HUES48 (cell line): ENCODE data around the gene COX18.

ENCODE experiments used
- H3K27ac ChIP-seq: one replicate; pipeline ENCODE4 v1.7.0; 2013; ENCODE audit warnings: low read depth, low read length, inconsistent platforms
- H3K27me3 ChIP-seq: 2 replicates; pipeline ENCODE4 v1.6.1; 2013; ENCODE audit warnings: mild to moderate bottlenecking, low read length; ENCODE audit not compliant: control insufficient read depth, insufficient read depth
- H3K36me3 ChIP-seq: 2 replicates; pipeline ENCODE4 v1.6.1; 2013; ENCODE audit warnings: low read length; ENCODE audit not compliant: control insufficient read depth, insufficient read depth
- H3K4me1 ChIP-seq: 2 replicates; pipeline ENCODE4 v1.6.1; 2013; ENCODE audit warnings: mild to moderate bottlenecking, low read length; ENCODE audit not compliant: control insufficient read depth, insufficient read depth
- H3K4me3 ChIP-seq: 2 replicates; pipeline ENCODE4 v1.5.1; 2013; ENCODE audit warnings: mild to moderate bottlenecking, low read depth, low read length
- H3K9ac ChIP-seq: 2 replicates; pipeline ENCODE4 v1.6.1; 2013; ENCODE audit warnings: mild to moderate bottlenecking, low read depth, low read length, moderate library complexity
- H3K9me3 ChIP-seq: 2 replicates; pipeline ENCODE4 v1.6.1; 2013; ENCODE audit warnings: low read length; ENCODE audit not compliant: control insufficient read depth, insufficient read depth

Gene COX18

DNA sequence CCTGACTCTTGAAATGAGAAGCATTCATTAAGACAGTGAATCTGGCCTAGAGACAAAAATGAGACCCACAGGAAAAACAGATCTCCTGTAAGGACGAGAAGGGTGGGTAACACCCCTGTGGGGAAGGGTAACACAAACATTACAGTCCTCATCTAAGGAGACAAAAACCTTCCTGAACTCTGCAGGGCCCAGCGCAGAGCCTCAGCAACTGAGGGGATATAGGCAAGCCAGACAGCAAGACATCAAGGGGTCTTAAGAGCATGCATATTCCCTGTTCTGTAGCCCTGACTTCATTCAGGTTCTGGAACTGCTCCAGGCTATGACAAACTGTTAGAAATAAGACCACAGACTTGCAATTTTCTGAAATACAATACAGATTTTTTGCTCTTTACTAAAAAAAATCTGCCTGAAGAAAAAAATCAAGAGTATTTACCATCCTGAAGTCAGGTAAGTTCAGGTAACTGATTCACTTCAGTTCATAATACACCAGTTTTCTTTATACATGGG, 15.5 kb downstream of the COX18 start:
- H3K27ac ChIP-seq, result peak overlapping the region; percentile 21
- H3K9ac ChIP-seq, result no peak overlapping the region
- H3K4me3 ChIP-seq, result no peak overlapping the region
- peaks cover 35% of the 10 kb centered on the region for H3K36me3 ChIP-seq
- peaks cover 34% of the 10 kb centered on the region for H3K4me1 ChIP-seq
- no peaks in the 10 kb centered on the region for H3K27me3 ChIP-seq
- H3K9me3 ChIP-seq, result no peaks in the 10 kb centered on the region

DNA sequence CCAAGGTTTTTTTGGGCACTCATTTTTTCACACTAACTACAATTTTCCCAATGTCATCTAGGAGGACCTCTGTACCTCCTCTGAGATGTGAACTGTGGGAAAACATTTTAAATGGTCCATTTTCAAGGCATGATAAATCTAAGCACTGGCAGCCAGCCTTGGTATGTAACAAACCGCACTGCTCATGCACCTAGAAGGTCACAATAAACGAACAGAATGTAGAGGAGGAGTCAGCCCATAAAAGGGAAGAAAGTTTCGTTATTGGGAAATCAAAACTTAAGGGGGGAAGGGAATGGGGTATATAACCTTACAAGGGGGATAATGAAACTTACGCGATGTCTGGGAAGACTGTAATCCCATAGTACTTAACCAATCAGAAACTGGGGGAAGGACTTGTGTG, 16.4 kb downstream of the COX18 start:
- Histone ChIP-seq H3K4me3 (no peak overlapping the region), H3K27me3 (no peaks in the 10 kb centered on the region), H3K36me3 (peaks cover 25% of the 10 kb centered on the region), H3K9me3 (no peaks in the 10 kb centered on the region), H3K9ac (no peak overlapping the region), H3K27ac (no peak overlapping the region), H3K4me1 (peaks cover 34% of the 10 kb centered on the region)

DNA sequence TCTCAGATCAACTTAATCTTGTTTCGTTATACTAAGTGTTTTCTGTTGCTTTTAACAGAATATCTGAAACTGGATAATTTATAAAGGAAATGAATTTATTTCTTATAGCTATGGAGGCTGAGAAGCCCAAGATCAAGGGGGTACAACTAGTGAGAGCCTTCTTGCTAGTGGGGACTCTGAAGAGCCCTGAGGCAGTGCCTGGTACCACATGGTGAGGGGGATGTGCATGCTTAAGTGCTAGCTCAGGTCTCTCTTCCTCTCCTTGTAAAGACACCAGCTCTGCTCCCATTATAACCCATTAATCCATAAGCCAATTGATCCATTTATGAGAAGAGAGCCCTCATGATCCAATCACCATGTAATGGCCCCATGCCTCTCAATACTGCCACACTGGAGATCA, 17.9 kb downstream of the COX18 start:
- Histone ChIP-seq H3K9me3 (no peaks in the 10 kb centered on the region), H3K4me3 (no peak overlapping the region), H3K4me1 (peaks cover 34% of the 10 kb centered on the region), H3K9ac (no peak overlapping the region), H3K27me3 (no peaks in the 10 kb centered on the region), H3K27ac (no peak overlapping the region), H3K36me3 (peaks cover 14% of the 10 kb centered on the region)

DNA sequence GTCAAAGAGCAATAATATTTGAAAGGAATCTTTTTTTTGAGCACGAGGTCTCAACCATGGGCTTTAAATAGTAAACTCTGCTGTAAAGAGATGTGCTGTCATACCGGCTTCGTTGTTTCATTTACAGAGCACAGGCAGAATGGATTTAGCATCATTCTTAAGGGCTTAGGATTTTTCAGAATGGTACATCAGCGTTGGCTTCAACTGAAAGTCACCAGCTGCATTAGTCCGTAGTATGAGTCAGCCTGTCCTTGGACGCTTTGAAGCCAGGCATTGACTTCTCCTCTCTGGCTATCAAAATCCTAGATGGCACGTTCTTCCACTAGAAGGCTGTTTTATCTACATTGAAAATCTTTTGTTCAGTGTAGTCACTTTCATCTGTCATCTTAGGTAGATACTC, 23.6 kb downstream of the COX18 start:
- no peak overlapping the region for H3K27ac ChIP-seq

DNA sequence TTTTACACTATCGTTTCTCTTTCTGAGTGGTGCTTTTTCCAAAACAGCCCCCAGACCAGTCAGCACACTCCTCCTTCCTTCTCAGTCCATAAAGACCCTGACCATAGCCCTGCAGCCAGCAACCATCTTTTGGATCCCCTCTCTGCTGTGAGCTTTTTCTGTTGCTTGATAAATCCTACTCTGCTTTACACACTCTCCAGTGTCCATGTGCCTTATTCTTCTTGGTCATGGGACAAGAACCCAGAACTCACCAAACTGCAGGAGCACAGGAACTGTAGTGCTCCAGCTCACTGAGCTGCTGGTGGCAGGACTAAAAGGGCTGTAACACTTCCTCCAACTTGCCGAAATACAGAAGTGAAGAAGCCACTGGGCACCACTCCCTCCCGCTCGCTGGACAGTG, 32.5 kb downstream of the COX18 start:
- Histone ChIP-seq H3K27me3 (no peaks in the 10 kb centered on the region), H3K9ac (no peak overlapping the region), H3K4me1 (no peaks in the 10 kb centered on the region), H3K27ac (no peak overlapping the region), H3K36me3 (no peaks in the 10 kb centered on the region), H3K9me3 (peaks cover 20% of the 10 kb centered on the region), H3K4me3 (no peak overlapping the region)

More for the DNA sequence above, 23.6 kb downstream of the COX18 start:
- Histone ChIP-seq H3K4me1 (no peaks in the 10 kb centered on the region), H3K36me3 (no peaks in the 10 kb centered on the region), H3K4me3 (no peak overlapping the region), H3K27me3 (no peaks in the 10 kb centered on the region), H3K9me3 (no peaks in the 10 kb centered on the region), H3K9ac (no peak overlapping the region)

DNA sequence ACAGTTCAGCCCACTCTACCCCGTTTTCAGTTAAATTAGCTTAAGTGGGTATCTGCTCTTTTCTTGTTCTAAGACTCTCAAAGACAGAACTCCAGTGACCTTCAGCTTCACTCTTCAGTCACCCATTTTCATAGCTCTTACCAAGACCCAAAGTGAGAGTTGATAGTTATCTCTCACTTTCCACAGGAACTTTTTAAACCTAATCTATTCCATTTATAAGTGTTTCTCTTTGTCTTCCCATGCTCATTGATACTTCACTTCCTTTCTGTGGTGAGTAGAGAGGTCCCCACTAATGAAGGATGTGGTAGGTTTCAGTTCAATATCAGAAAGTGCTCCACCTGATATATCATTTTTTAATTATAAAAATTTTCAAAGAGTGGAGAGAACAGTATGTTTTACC, 33.4 kb downstream of the COX18 start:
- Histone ChIP-seq H3K27me3 (no peaks in the 10 kb centered on the region), H3K36me3 (no peaks in the 10 kb centered on the region), H3K27ac (no peak overlapping the region), H3K9me3 (peaks cover 20% of the 10 kb centered on the region), H3K4me1 (no peaks in the 10 kb centered on the region), H3K9ac (no peak overlapping the region), H3K4me3 (no peak overlapping the region)

DNA sequence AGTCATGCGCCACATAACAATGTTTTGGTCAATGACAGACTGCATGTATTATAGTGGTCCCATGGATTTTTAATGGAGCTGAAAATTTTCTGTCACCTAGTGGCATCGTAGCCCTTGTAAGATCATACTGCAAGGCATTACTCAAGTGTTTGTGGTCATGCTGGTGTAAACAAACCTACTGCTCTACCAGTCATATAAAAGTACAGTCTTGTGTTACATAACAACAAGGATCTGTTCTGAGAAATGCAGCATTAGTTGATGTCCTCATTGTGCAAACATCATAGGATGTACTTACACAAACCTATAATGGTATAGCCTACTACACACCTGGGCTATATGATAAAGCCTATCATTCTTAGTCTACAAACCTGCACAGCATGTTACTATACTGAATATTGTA, 34.6 kb downstream of the COX18 start:
- H3K4me1 ChIP-seq, result no peaks in the 10 kb centered on the region
- H3K27me3 ChIP-seq, result no peaks in the 10 kb centered on the region
- H3K4me3 ChIP-seq, result no peak overlapping the region
- H3K27ac ChIP-seq, result no peak overlapping the region
- no peaks in the 10 kb centered on the region for H3K36me3 ChIP-seq
- H3K9ac ChIP-seq, result no peak overlapping the region
- H3K9me3 ChIP-seq, result peaks cover 20% of the 10 kb centered on the region

DNA sequence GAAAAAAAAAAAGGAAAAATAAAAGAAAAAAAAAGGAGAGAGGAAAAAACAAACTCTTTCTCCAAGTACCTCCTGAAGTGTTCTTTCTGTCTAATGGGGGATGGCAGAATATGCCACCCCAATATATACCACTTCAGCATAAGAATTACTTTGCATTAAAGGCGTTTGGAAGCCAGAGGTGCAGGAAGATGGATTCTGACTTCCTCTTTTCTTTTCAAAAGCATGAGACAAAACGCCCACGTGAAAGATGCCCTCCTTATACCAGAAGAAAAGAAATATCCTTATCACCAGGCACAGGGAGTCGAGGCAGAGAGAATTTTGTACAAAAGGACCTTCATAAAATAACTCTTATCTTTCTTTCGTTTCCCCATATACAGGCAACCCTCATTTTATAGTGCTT, 40.9 kb downstream of the COX18 start:
- Histone ChIP-seq H3K4me1 (no peaks in the 10 kb centered on the region), H3K27me3 (no peaks in the 10 kb centered on the region), H3K27ac (no peak overlapping the region), H3K4me3 (no peak overlapping the region), H3K36me3 (no peaks in the 10 kb centered on the region), H3K9me3 (no peaks in the 10 kb centered on the region), H3K9ac (no peak overlapping the region)

DNA sequence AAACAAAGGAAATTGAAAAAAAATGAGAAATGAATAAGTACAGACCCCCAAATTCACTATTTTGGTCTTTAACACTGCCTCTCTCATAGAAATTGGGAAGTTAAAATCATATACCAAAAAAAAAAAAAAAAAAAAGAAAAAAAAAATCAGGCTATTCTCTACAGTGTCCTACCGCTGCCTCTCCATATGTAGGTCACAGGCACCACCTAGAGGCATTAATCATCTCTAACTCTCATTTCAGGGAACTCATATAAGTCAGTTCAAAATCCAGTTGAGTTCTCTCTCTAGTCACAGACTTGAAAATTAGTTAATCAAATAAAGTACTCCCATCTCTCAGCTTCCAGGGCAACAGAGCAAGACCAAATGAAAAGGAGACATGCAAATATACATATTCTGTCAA, 47.9 kb downstream of the COX18 start:
- no peaks in the 10 kb centered on the region for H3K9me3 ChIP-seq
- no peaks in the 10 kb centered on the region for H3K27me3 ChIP-seq
- H3K4me1 ChIP-seq, result no peaks in the 10 kb centered on the region
- H3K36me3 ChIP-seq, result no peaks in the 10 kb centered on the region
- H3K9ac ChIP-seq, result no peak overlapping the region
- no peak overlapping the region for H3K4me3 ChIP-seq
- no peak overlapping the region for H3K27ac ChIP-seq

DNA sequence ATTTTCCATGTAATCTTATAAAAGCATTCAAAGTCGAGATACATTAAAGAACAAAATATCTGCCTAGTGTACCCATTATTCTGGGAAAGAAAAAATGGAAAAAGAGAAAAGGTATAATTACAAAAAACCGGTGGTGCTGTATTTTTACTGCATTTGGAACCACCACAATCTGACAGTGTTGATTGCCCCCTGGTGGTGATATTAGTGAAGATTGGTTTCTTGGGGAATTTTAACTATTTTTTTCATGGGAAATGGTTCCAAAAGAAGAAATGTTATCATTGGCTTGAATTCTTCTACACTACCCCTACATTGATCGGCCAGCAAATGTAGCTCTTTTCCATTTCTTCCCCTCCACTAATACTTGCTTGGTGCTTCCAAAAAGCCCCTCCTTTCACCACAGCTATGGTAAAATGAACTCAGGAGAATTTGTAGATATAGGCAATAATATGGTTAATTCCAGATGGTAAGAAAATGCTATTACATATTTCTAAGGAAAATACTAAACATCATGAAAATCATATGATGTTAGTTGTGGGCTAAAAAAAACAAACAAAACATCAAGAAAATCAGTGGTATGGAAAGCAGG, 50.0 kb downstream of the COX18 start:
- no peaks in the 10 kb centered on the region for H3K9me3 ChIP-seq
- H3K27ac ChIP-seq, result no peak overlapping the region
- H3K4me3 ChIP-seq, result no peak overlapping the region
- no peaks in the 10 kb centered on the region for H3K36me3 ChIP-seq
- no peaks in the 10 kb centered on the region for H3K4me1 ChIP-seq
- H3K9ac ChIP-seq, result no peak overlapping the region
- no peaks in the 10 kb centered on the region for H3K27me3 ChIP-seq

DNA sequence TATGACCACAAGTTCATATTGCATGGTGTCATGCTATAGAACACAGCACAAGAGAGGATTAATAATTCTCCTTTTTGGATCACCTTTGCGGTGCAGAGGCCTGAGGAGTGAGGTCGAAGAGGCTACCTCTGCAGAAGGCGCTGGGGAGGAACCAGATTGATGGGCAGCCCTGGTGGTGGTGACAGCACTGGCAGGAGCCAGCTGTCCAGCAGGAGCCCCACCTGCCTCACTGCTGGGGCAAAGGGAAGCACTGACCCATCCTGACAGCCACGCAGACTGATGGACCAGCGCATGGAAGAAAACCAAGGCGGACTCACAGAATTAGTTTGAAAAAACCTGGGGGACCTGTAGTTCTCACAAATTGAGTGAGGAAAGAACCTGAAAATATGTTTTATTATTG, 50.9 kb downstream of the COX18 start:
- Histone ChIP-seq H3K27me3 (no peaks in the 10 kb centered on the region), H3K36me3 (no peaks in the 10 kb centered on the region), H3K9ac (no peak overlapping the region), H3K27ac (no peak overlapping the region), H3K4me1 (no peaks in the 10 kb centered on the region), H3K4me3 (no peak overlapping the region), H3K9me3 (no peaks in the 10 kb centered on the region)
